Keratinocyte (primary cell): Measurements from ENCODE around the gene PGLYRP2. TPM values are rescaled to one million over a fixed set of nuclear protein-coding genes. Genes with fewer than 3 reads are reported as not detected.
"Not testable (repeated sequence)": the region's sequence is repeated elsewhere in the genome, so short reads cannot be mapped to it uniquely, and the experiment has no call there.

Experiments
- DNase-seq: peaks from one replicate; pipeline ENCODE4 v3.0.0-alpha.2; 2011; ENCODE audit warnings: low read depth, missing footprints, low spot score
- FAIRE-seq: peaks from 2 replicates; lab custom pipeline; 2011; peaks lifted over from hg19 to GRCh38; lab: Jason Lieb, UNC
- H2AFZ ChIP-seq: 2 replicates; pipeline ENCODE4 v1.6.0; 2012; ENCODE audit warnings: low read length, control low read depth, inconsistent platforms; ENCODE audit not compliant: control insufficient read depth
- H3K27ac ChIP-seq: 2 replicates; pipeline ENCODE4 v1.5.1; 2011; ENCODE audit warnings: low read length; ENCODE audit not compliant: control insufficient read depth, insufficient read depth
- H3K27me3 ChIP-seq: 3 replicates; pipeline ENCODE4 v1.6.0; 2011; ENCODE audit warnings: low read length; ENCODE audit not compliant: control insufficient read depth, insufficient read depth; ENCODE audit errors: extremely low read depth
- H3K36me3 ChIP-seq, 2 experiments: 2 replicates in 1 of 2; 3 replicates in 1 of 2; pipeline ENCODE4 v1.5.1; 2011; ENCODE audit warnings: low read length in 2 of 2, mild to moderate bottlenecking in 1 of 2; ENCODE audit not compliant: control insufficient read depth in 2 of 2, insufficient read depth in 2 of 2; ENCODE audit errors: extremely low read depth in 1 of 2
- H3K4me1 ChIP-seq: 3 replicates; pipeline ENCODE4 v1.5.1; 2011; ENCODE audit warnings: low read length; ENCODE audit not compliant: control insufficient read depth, insufficient read depth; ENCODE audit errors: extremely low read depth
- H3K4me2 ChIP-seq: 3 replicates; pipeline ENCODE4 v1.6.0; 2011; ENCODE audit warnings: low read depth, low read length; ENCODE audit not compliant: control insufficient read depth, insufficient read depth; ENCODE audit errors: extremely low read depth
- H3K4me3 ChIP-seq, 3 experiments: fragments of 200-600 bp in 1 of 3; sonication (generic) in 1 of 3; 2 replicates in 2 of 3; 3 replicates in 1 of 3; pipeline ENCODE4 v1.5.1; 2011 to 2016; ENCODE audit warnings: low read length in 3 of 3, mild to moderate bottlenecking in 3 of 3, control low read depth in 2 of 3, inconsistent platforms in 1 of 3, low read depth in 1 of 3, mixed read lengths in 1 of 3, mixed run types in 1 of 3, moderate library complexity in 1 of 3; ENCODE audit not compliant: control insufficient read depth in 2 of 3, insufficient read depth in 2 of 3; ENCODE audit errors: extremely low read depth in 1 of 3
- H3K79me2 ChIP-seq: 2 replicates; pipeline ENCODE4 v1.6.0; 2012; ENCODE audit warnings: low read length; ENCODE audit not compliant: control insufficient read depth, insufficient read depth
- H3K9ac ChIP-seq: 3 replicates; pipeline ENCODE4 v1.6.0; 2011; ENCODE audit warnings: low read length; ENCODE audit not compliant: control insufficient read depth, insufficient read depth; ENCODE audit errors: extremely low read depth
- H3K9me1 ChIP-seq: 3 replicates; pipeline ENCODE4 v1.6.0; 2011; ENCODE audit warnings: low read length; ENCODE audit not compliant: control insufficient read depth, insufficient read depth; ENCODE audit errors: extremely low read depth
- H3K9me3 ChIP-seq: 2 replicates; pipeline ENCODE4 v1.5.1; 2012; ENCODE audit warnings: low read depth, low read length; ENCODE audit not compliant: control insufficient read depth
- H4K20me1 ChIP-seq: 3 replicates; pipeline ENCODE4 v1.6.0; 2011; ENCODE audit warnings: low read length; ENCODE audit not compliant: control insufficient read depth, insufficient read depth; ENCODE audit errors: extremely low read depth
- CTCF ChIP-seq, 3 experiments: IDR thresholded peaks in 1 of 3; conservative IDR thresholded peaks in 1 of 3; optimal IDR thresholded peaks in 1 of 3; 2 replicates in 2 of 3; 3 replicates in 1 of 3; pipeline versions ENCODE3 to v1.5.1; 2011; ENCODE audit warnings: low read length in 3 of 3, mild to moderate bottlenecking in 3 of 3, moderate library complexity in 2 of 3, control low read depth in 1 of 3, inconsistent platforms in 1 of 3; ENCODE audit not compliant: insufficient read depth in 2 of 3; ENCODE audit errors: extremely low read depth in 1 of 3
- EZH2 ChIP-seq: IDR thresholded peaks from one replicate; pipeline ENCODE4 v1.6.1; 2012; ENCODE audit warnings: inconsistent platforms, mild to moderate bottlenecking, low read length, moderate library complexity
- dilution Hi-C: fragments of 300-500 bp; cut with MboI; formaldehyde crosslinking; loops from one replicate; pipeline ENCODE4 v1.7.0; 2020; ENCODE audit warnings: low sequenced_read_pairs; ENCODE audit not compliant: extremely low pct_ligation_motif_present
- polyA plus RNA-seq, 5 experiments: library from polyadenylated mRNA; depleted of rRNA in 3 of 5; stranded (reverse) in 3 of 5; stranded (forward) in 1 of 5; unstranded in 1 of 5; fragments of >200 nt; gene quantifications; 1 replicate in 1 of 5; 2 replicates in 3 of 5; 3 replicates in 1 of 5; pipeline versions ENCODE4 v1.2.1 to v1.2.3, GENCODE V29; 2011 to 2012; ENCODE audit warnings: missing spikeins in 2 of 5, low read depth in 1 of 5, low replicate concordance in 1 of 5

Gene PGLYRP2
- polyA plus RNA-seq, 1 donor (not counting 4 experiments of a cell fraction or from before 2014, with no cell fraction given): not detected

GRCh38 chr19:15487038-15487437, 7.7 kb upstream of the PGLYRP2 start:
- H3K4me1 ChIP-seq: no peaks in the 10 kb centered on the region
- H3K9me1 ChIP-seq: no peaks in the 10 kb centered on the region
- no peaks in the 10 kb centered on the region for H3K27me3 ChIP-seq
- no peak overlapping the region for H3K9ac ChIP-seq
- DNase-seq (no peak), FAIRE-seq (no peak)
- peaks cover 2% of the 10 kb centered on the region for H3K9me3 ChIP-seq
- dilution Hi-C loops: no loop called here
- H4K20me1 ChIP-seq: no peaks in the 10 kb centered on the region
- H3K4me3 ChIP-seq: no peak overlapping the region
- no peak for TF ChIP-seq CTCF (optimal IDR thresholded peaks at IDR 0.05 in 1 of 3, IDR thresholded peaks at IDR 0.05 in 1 of 3, conservative IDR thresholded peaks at IDR 0.05 in 1 of 3; ENCODE audit: extremely low read depth in 1 of 3, insufficient read depth in 2 of 3, low read length in 3 of 3)
- TF ChIP-seq EZH2: no peak
- no peak overlapping the region for H2AFZ ChIP-seq
- H3K27ac ChIP-seq: no peak overlapping the region
- no peaks in the 10 kb centered on the region for H3K79me2 ChIP-seq
- H3K36me3 ChIP-seq: no peaks in the 10 kb centered on the region
- no peak overlapping the region for H3K4me2 ChIP-seq

GRCh38 chr19:15485768-15486167, 6.5 kb upstream of the PGLYRP2 start:
- H3K4me3 ChIP-seq, DNase-seq, H3K9me3 ChIP-seq, H3K27me3 ChIP-seq, H3K27ac ChIP-seq, H3K79me2 ChIP-seq, H3K4me2 ChIP-seq, H3K9me1 ChIP-seq, dilution Hi-C loops, FAIRE-seq, H3K9ac ChIP-seq, H2AFZ ChIP-seq, H3K4me1 ChIP-seq, H4K20me1 ChIP-seq, H3K36me3 ChIP-seq: not testable (repeated sequence)

GRCh38 chr19:15480996-15481395, 1.7 kb upstream of the PGLYRP2 start:
- H3K4me3 ChIP-seq, H3K9ac ChIP-seq, FAIRE-seq, DNase-seq, H3K4me2 ChIP-seq, H3K9me3 ChIP-seq, H3K27me3 ChIP-seq, H3K9me1 ChIP-seq, H3K27ac ChIP-seq, H4K20me1 ChIP-seq, H2AFZ ChIP-seq, H3K36me3 ChIP-seq, H3K79me2 ChIP-seq, dilution Hi-C loops, H3K4me1 ChIP-seq: not testable (repeated sequence)
